ENCODE measurements around the gene ZBTB20.

ZBTB20 gene

GRCh38 chr3:114504941-114505628, 642.0 kb downstream of the ZBTB20 start:
- DNase-seq, result no peak

- DNase-seq, result no peak
These were observed 644.9 kb downstream of the ZBTB20 start for GRCh38 chr3:114502204-114502603.

- peak; percentile 25 for DNase-seq
These were observed 647.1 kb downstream of the ZBTB20 start for GRCh38 chr3:114499976-114500375.

GRCh38 chr3:114498539-114499370, 648.3 kb downstream of the ZBTB20 start:
- DNase-seq, result no peak

GRCh38 chr3:114496874-114497273, 650.2 kb downstream of the ZBTB20 start:
- DNase-seq, result no peak

GRCh38 chr3:114496466-114496865, 650.6 kb downstream of the ZBTB20 start:
- DNase-seq, result no peak

GRCh38 chr3:114496021-114496434, 651.1 kb downstream of the ZBTB20 start:
- DNase-seq, result no peak

- no peak for DNase-seq
These were observed 652.6 kb downstream of the ZBTB20 start for GRCh38 chr3:114494498-114494897.

GRCh38 chr3:114490829-114491228, 656.3 kb downstream of the ZBTB20 start:
- no peak for DNase-seq

- no peak for DNase-seq
These were observed 659.6 kb downstream of the ZBTB20 start for GRCh38 chr3:114487502-114487901.

GRCh38 chr3:114484919-114485318, 662.2 kb downstream of the ZBTB20 start:
- DNase-seq, result no peak

- DNase-seq, result no peak
These were observed 666.0 kb downstream of the ZBTB20 start for GRCh38 chr3:114481113-114481512.

- DNase-seq, result no peak
These were observed 666.6 kb downstream of the ZBTB20 start for GRCh38 chr3:114480442-114480841.

- DNase-seq, result no peak
These were observed 668.3 kb downstream of the ZBTB20 start for GRCh38 chr3:114478801-114479200.

GRCh38 chr3:114476511-114476910, 670.6 kb downstream of the ZBTB20 start:
- DNase-seq, result no peak

- no peak for DNase-seq
These were observed 675.6 kb downstream of the ZBTB20 start for GRCh38 chr3:114471478-114471877.

- no peak for DNase-seq
These were observed 678.0 kb downstream of the ZBTB20 start for GRCh38 chr3:114469070-114469469.

GRCh38 chr3:114466816-114467215, 680.3 kb downstream of the ZBTB20 start:
- DNase-seq, result no peak

- DNase-seq, result no peak
These were observed 680.8 kb downstream of the ZBTB20 start for GRCh38 chr3:114466251-114466650.

GRCh38 chr3:114464548-114464947, 682.5 kb downstream of the ZBTB20 start:
- DNase-seq, result no peak

- DNase-seq, result no peak
These were observed 684.3 kb downstream of the ZBTB20 start for GRCh38 chr3:114462750-114463149.

GRCh38 chr3:114460459-114460858, 686.6 kb downstream of the ZBTB20 start:
- DNase-seq, result no peak

- no peak for DNase-seq
These were observed 690.3 kb downstream of the ZBTB20 start for GRCh38 chr3:114456742-114457141.

- DNase-seq, result no peak
These were observed 691.7 kb downstream of the ZBTB20 start for GRCh38 chr3:114455432-114455831.

Measured in CD4-positive, alpha-beta T cell treated with Interleukin-4 for 4 hours (primary cell).